Mesenchymal stem cell (in vitro differentiated cells and primary cell): ENCODE data around the gene FRG2.
"Not testable (repeated sequence)": the region's sequence is repeated elsewhere in the genome, so short reads cannot be mapped to it uniquely, and the experiment has no call there.

ENCODE experiments used
- DNase-seq: peaks from one replicate; pipeline ENCODE4 v3.0.0-alpha.2; 2013
- H2AFZ ChIP-seq: one replicate; pipeline ENCODE4 v1.6.1; 2013; ENCODE audit warnings: low read depth, mild to moderate bottlenecking, control low read depth, inconsistent platforms, low read length, moderate library complexity
- H2AK5ac ChIP-seq: 2 replicates; pipeline ENCODE4 v1.6.1; 2013; ENCODE audit warnings: low read length, moderate library complexity, mild to moderate bottlenecking, inconsistent platforms; ENCODE audit not compliant: severe bottlenecking
- H2BK120ac ChIP-seq: one replicate; pipeline ENCODE4 v1.6.1; 2013; ENCODE audit warnings: low read depth, mild to moderate bottlenecking, inconsistent platforms, low read length, moderate library complexity
- H2BK12ac ChIP-seq, 2 experiments: one replicate each; pipeline ENCODE4 v1.6.1; 2013; ENCODE audit warnings: inconsistent platforms in 2 of 2, low read length in 2 of 2, mild to moderate bottlenecking in 2 of 2, moderate library complexity in 2 of 2, control low read depth in 1 of 2
- H2BK15ac ChIP-seq: one replicate; pipeline ENCODE4 v1.6.1; 2013; ENCODE audit warnings: mild to moderate bottlenecking, low read depth, inconsistent platforms; ENCODE audit not compliant: poor library complexity, severe bottlenecking
- H2BK5ac ChIP-seq: 2 replicates; pipeline ENCODE4 v1.6.1; 2013; ENCODE audit warnings: low read depth, mild to moderate bottlenecking, low read length, control low read depth, inconsistent platforms; ENCODE audit not compliant: poor library complexity, severe bottlenecking
- H3K14ac ChIP-seq, 2 experiments: one replicate each; pipeline ENCODE4 v1.6.1; 2013; ENCODE audit warnings: inconsistent platforms in 2 of 2, low read length in 2 of 2, control low read depth in 1 of 2, mild to moderate bottlenecking in 1 of 2, moderate library complexity in 1 of 2
- H3K18ac ChIP-seq, 2 experiments: one replicate each; pipeline ENCODE4 v1.6.1; 2013; ENCODE audit warnings: inconsistent platforms in 2 of 2, low read length in 2 of 2, control low read depth in 1 of 2, low read depth in 1 of 2, mild to moderate bottlenecking in 1 of 2
- H3K23ac ChIP-seq, 2 experiments: one replicate each; pipeline ENCODE4 v1.6.1; 2013; ENCODE audit warnings: inconsistent platforms in 2 of 2, low read length in 2 of 2, mild to moderate bottlenecking in 2 of 2, moderate library complexity in 2 of 2, control low read depth in 1 of 2
- H3K27ac ChIP-seq: 2 replicates; pipeline ENCODE4 v1.5.1; 2013; ENCODE audit warnings: mild to moderate bottlenecking, moderate library complexity, low read length, control low read depth, inconsistent platforms; ENCODE audit not compliant: poor library complexity, severe bottlenecking
- H3K27me3 ChIP-seq, 2 experiments: 2 replicates each; pipeline versions ENCODE4 v1.6.1 to v1.7.0; 2013; ENCODE audit warnings: low read length in 2 of 2, mild to moderate bottlenecking in 2 of 2, moderate library complexity in 2 of 2, control low read depth in 1 of 2, inconsistent platforms in 1 of 2; ENCODE audit not compliant: control insufficient read depth in 1 of 2, insufficient read depth in 1 of 2
- H3K36me3 ChIP-seq, 2 experiments: 2 replicates each; pipeline versions ENCODE4 v1.6.1 to v1.7.0; 2013; ENCODE audit warnings: low read length in 2 of 2, control low read depth in 1 of 2, inconsistent platforms in 1 of 2, low read depth in 1 of 2, mild to moderate bottlenecking in 1 of 2; ENCODE audit not compliant: insufficient read depth in 2 of 2, control insufficient read depth in 1 of 2
- H3K4ac ChIP-seq, 2 experiments: one replicate each; pipeline ENCODE4 v1.6.1; 2013; ENCODE audit warnings: inconsistent platforms in 2 of 2, low read length in 2 of 2, mild to moderate bottlenecking in 2 of 2, moderate library complexity in 2 of 2, control low read depth in 1 of 2, low read depth in 1 of 2
- H3K4me1 ChIP-seq: 2 replicates; pipeline ENCODE4 v1.6.1; 2013; ENCODE audit warnings: low read depth, low read length, control low read depth; ENCODE audit not compliant: control insufficient read depth, insufficient read depth
- H3K4me2 ChIP-seq: 2 replicates; pipeline ENCODE4 v1.6.1; 2013; ENCODE audit warnings: low read length, mild to moderate bottlenecking, inconsistent platforms; ENCODE audit not compliant: poor library complexity, severe bottlenecking
- H3K4me3 ChIP-seq, 2 experiments: 2 replicates each; pipeline versions ENCODE4 v1.5.1 to v1.7.0; 2013; ENCODE audit warnings: low read length in 2 of 2, mild to moderate bottlenecking in 2 of 2, control low read depth in 1 of 2, low read depth in 1 of 2; ENCODE audit not compliant: insufficient read depth in 1 of 2
- H3K79me1 ChIP-seq: replicated peaks from 2 replicates; pipeline ENCODE4 v1.6.1; 2013; ENCODE audit warnings: mild to moderate bottlenecking, control low read depth, low read length, inconsistent platforms; ENCODE audit not compliant: poor library complexity, severe bottlenecking
- H3K9ac ChIP-seq: 2 replicates; pipeline ENCODE4 v1.7.0; 2013; ENCODE audit warnings: mild to moderate bottlenecking, low read length, moderate library complexity
- H3K9me3 ChIP-seq: 2 replicates; pipeline ENCODE4 v1.7.0; 2013; ENCODE audit warnings: mild to moderate bottlenecking, low read length; ENCODE audit not compliant: control insufficient read depth
- H4K8ac ChIP-seq: one replicate; pipeline ENCODE4 v1.6.1; 2013; ENCODE audit warnings: inconsistent platforms, mild to moderate bottlenecking, low read length, moderate library complexity
- H4K91ac ChIP-seq: one replicate; pipeline ENCODE4 v1.6.1; 2013; ENCODE audit warnings: mild to moderate bottlenecking, low read length, inconsistent platforms
- WGBS: methylation state at CpG from one replicate; pipeline ENCODE4 v1.1.7; 2013; ENCODE audit warnings: mixed read lengths; 5-methylcytosine and 5-hydroxymethylcytosine counted together

Gene FRG2

DNA sequence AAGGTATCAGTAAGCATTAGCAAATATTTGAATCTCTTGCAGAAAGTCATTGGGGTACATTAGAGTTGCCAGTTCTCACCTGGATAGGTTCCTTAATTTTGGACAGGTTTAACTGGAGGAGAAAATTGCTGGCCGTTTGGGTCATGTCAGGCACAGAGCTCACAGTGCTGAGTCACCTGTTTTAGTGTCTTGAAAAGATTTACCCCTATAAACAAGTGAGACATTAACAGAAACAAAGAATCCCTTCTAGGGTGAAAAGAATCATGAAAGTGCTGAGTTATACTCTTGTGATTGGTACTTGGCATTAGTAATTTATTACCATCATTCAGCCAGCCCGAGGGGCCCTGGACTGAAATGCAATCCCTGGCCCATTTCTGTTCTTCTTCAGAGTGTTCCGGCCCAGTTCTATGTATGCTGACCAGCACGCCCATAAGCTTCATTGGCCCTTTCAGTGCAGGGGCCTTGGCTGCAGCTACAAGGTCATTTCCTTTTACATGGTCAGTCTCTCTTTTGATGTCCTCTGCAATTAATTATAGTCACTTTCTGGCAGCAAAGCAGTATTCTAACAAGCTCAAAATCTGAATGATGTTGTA, 41.3 kb downstream of the FRG2 start:
- H2BK5ac ChIP-seq, H3K79me1 ChIP-seq, H3K4ac ChIP-seq, H3K27me3 ChIP-seq, DNase-seq, H3K9me3 ChIP-seq, H2BK12ac ChIP-seq, H3K4me1 ChIP-seq, H3K18ac ChIP-seq, H2BK15ac ChIP-seq, H4K91ac ChIP-seq, H3K14ac ChIP-seq, H2AFZ ChIP-seq, H2AK5ac ChIP-seq, H3K27ac ChIP-seq, H3K36me3 ChIP-seq, H2BK120ac ChIP-seq, H3K9ac ChIP-seq, H4K8ac ChIP-seq, H3K23ac ChIP-seq, H3K4me2 ChIP-seq, H3K4me3 ChIP-seq: not testable (repeated sequence)
- WGBS = 71% methylated on average over 3 of the region's 4 CpGs

DNA sequence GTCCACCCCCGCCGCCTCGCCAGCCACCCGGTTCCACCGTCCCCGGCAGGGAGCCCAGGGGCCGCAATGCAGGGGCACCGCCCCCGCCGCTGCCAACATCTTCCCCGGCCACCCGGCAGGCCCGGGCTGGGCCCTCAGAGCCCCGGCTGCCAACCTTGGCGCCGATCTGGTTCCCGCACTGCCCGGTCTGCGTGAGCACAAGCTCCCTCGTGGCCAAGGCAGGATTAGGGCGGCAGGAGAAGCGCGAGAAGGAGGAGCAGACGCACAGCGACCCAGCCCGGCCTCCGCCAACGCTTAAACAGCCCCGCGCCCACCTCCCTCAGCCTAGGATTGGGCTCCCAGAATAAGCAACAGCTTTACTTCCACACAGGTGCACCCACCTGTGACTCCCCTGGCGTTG, 42.4 kb downstream of the FRG2 start:
- H4K8ac ChIP-seq, H3K18ac ChIP-seq, H2BK5ac ChIP-seq, H3K9me3 ChIP-seq, H3K4me3 ChIP-seq, H3K27ac ChIP-seq, H3K4ac ChIP-seq, H3K27me3 ChIP-seq, H3K9ac ChIP-seq, H3K14ac ChIP-seq, H3K23ac ChIP-seq, H2AK5ac ChIP-seq, H2AFZ ChIP-seq, DNase-seq, H3K36me3 ChIP-seq, H3K4me1 ChIP-seq, H2BK120ac ChIP-seq, H2BK12ac ChIP-seq, H3K79me1 ChIP-seq, H2BK15ac ChIP-seq, H3K4me2 ChIP-seq, H4K91ac ChIP-seq: not testable (repeated sequence)
- WGBS = 90% methylated on average over 21 of the region's 31 CpGs

DNA sequence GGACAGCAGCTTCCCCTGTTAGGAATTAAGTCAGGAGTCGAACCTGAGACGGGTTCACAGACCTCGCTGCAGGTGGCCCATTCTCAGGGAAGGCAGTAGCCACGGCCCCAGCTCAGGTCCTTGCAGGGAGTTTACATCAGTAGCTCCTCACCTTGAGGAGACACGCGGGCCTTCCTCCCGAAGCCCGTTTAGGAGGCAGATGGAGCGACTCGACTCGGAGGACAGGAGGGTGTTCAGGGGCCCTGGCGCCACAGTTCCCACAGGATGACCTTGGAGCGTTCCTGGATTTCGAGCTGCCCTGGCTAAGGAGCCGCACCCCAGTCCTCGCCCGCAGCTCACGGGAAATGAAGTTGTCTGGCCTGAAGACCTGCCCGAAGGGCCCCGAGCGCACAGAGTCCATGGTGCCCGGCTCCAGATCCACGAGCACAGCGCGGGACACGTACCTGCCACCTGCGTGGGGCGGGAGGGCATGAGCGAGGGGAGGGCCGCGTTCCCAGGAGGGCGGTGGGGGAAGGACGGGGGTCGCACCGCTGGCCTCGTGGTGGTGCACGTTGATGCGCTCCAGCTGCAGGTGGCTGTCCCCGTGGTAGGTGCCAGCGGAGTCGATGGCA, 43.0 kb downstream of the FRG2 start:
- not testable (repeated sequence) for H3K9ac ChIP-seq, H3K27me3 ChIP-seq, H3K4me2 ChIP-seq, H3K36me3 ChIP-seq, H3K23ac ChIP-seq, H3K27ac ChIP-seq, H3K4me1 ChIP-seq, H4K8ac ChIP-seq, H4K91ac ChIP-seq, H2AFZ ChIP-seq, H2BK120ac ChIP-seq, H2AK5ac ChIP-seq, H3K4me3 ChIP-seq, DNase-seq, H3K79me1 ChIP-seq, H2BK12ac ChIP-seq, H3K18ac ChIP-seq, H2BK15ac ChIP-seq, H3K14ac ChIP-seq, H2BK5ac ChIP-seq, H3K4ac ChIP-seq, H3K9me3 ChIP-seq
- WGBS = 88% methylated on average over 11 of the region's 41 CpGs

DNA sequence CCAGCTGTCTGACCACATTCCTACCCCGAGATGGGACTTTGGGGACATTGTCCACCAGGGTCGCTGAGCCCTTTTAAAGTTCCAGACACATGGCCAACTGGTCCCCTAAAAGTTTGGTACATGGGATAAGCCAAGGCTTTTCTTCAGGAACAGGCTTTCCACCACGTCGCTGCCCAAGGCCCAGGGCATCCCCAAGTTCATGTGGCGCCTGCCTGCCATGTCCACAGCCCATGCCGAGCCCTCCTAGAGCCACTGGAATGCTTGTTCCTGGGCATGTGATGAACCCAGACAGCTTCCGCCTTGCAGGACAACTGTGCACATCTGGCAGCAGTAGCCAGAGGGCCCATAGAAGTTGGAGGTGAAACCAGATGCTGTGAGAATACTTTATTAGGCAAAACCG, 45.1 kb downstream of the FRG2 start:
- no peak overlapping the region for H3K23ac ChIP-seq
- no peaks in the 10 kb centered on the region for H3K36me3 ChIP-seq
- no peak overlapping the region for H3K14ac ChIP-seq
- H3K4ac ChIP-seq = no peak overlapping the region
- no peak overlapping the region for H2BK120ac ChIP-seq
- no peak overlapping the region for H3K9ac ChIP-seq
- no peak overlapping the region for H2BK15ac ChIP-seq
- H3K27me3 ChIP-seq = no peaks in the 10 kb centered on the region
- no peak overlapping the region for H4K8ac ChIP-seq
- no peak overlapping the region for H3K4me2 ChIP-seq
- no peak overlapping the region for H3K27ac ChIP-seq
- H2BK5ac ChIP-seq = no peak overlapping the region
- WGBS = 72% methylated on average over 8 of the region's 8 CpGs
- no peak for DNase-seq
- H2AK5ac ChIP-seq = no peak overlapping the region
- H3K4me1 ChIP-seq = no peaks in the 10 kb centered on the region
- no peak overlapping the region for H2AFZ ChIP-seq
- no peaks in the 10 kb centered on the region for H3K9me3 ChIP-seq
- no peak overlapping the region for H2BK12ac ChIP-seq
- no peak overlapping the region for H3K4me3 ChIP-seq
- H3K18ac ChIP-seq = no peak overlapping the region
- no peaks in the 10 kb centered on the region for H3K79me1 ChIP-seq
- H4K91ac ChIP-seq = no peak overlapping the region
